ENCODE data around the gene TEX264. TPM values are rescaled to one million over a fixed set of nuclear protein-coding genes. Genes with fewer than 3 reads are reported as not detected.
A peak's percentile ranks its signal among the peaks of the same experiment; 100 is the strongest.

TEX264 gene
- total and polyA plus RNA-seq, 2 of the 13 experiments (the other 11 are each of a cell fraction or from before 2014, with no cell fraction given) = 35.2 to 52.1 TPM

DNA sequence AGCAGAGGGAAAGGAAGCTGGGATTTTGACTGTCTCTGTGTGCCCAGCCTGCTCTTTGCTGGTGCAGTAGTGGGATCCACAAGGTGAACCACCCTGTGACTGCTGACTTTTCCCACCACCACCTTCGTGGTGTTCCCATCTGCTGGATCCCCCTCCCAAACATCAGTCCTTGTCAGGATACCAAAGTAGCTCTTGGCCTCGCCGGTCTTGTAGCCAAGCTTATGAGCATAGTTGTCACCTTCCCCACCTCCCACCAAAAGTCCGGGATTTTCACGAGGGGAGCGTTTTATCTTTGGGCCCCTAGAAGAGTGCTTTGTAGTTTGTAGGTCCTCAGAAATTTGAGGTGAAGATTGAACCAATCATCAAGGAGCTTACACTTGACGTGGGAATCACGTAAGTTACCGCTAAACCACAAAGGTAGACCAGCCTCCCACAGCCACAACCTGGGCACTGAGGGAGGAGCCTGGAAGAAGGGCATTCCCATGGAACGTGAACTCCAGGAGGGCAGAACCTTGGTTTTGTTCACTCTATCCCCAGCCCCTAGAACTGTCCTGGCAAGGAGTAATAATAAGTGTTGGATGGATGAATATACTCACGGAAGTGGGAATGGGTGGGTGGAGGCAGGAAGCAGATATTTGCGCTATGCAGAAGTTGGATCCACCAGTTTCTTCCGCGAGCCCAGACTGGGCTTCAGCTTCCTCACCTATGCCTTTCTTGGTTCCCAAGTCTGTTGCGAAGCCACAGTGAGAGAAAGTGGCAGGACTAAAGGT, 814 bp upstream of the TEX264 start:
- in situ Hi-C loops (cut with HindIII; ENCODE audit: extremely low pct_ligation_motif_present, low pct_unique_long_range_greater_than_20kb) = no loop called here
- Histone ChIP-seq H4K20me1 (ENCODE audit: insufficient read depth, low read length) (no peaks in the 10 kb centered on the region), H3K9me3 (ENCODE audit: low read length) (no peaks in the 10 kb centered on the region), H3K4me1 (ENCODE audit: insufficient read depth, low read length) (peaks cover 44% of the 10 kb centered on the region), H3K27ac (ENCODE audit: extremely low read length, insufficient read depth, low read length) (no peak overlapping the region), H3K79me2 (ENCODE audit: insufficient read depth, low read length) (peaks cover 4% of the 10 kb centered on the region), H3K27me3 (ENCODE audit: control insufficient read depth in 1 of 2, insufficient read depth in 2 of 2, low read length in 2 of 2) (no peaks in the 10 kb centered on the region), H2AFZ (ENCODE audit: low read length) (no peak overlapping the region), H3K36me3 (replicated peaks in 1 of 2; ENCODE audit: control insufficient read depth in 1 of 2, insufficient read depth in 2 of 2, low read length in 2 of 2) (peaks cover 0 to under 1% of the 10 kb centered on the region in 2 experiments; a peak in 2 of 5 replicates), H3K4me2 (ENCODE audit: low read depth, low read length) (peak overlapping the region; percentile 96), H3K9ac (ENCODE audit: insufficient read depth, low read depth, low read length) (peak overlapping the region; percentile 84), H3K4me3 (replicated peaks in 1 of 3; ENCODE audit: insufficient read depth in 1 of 3, low read depth in 2 of 3, low read length in 3 of 3) (peak overlapping the region; percentile 79 to 99 (median 80); a peak in 5 of 6 replicates)
- ChIA-PET POLR2A (interaction anchor here (1.6 to 4.2 kb wide), 2 partner anchors 168 to 171 kb away, joined by 9 to 44 read pairs; partner anchors contain the start of gene DCAF1), CTCF (ENCODE audit: low intra/inter-chr PET ratio, low total read pairs) (interaction anchor here (1.3 to 1.9 kb wide), 3 partner anchors 27 to 169 kb away, joined by 7 to 12 read pairs (median 9); no protein-coding TSS in a partner anchor)
- FAIRE-seq (no peak), DNase-seq (ENCODE audit: low spot score) (no peak), ATAC-seq (no peak)
- intact Hi-C loops (cut with micrococcal nuclease; ENCODE audit: unreplicated experiment) = loop anchor here (10.0 kb wide), 1 partner anchor 285 kb away; the partner anchor contains the start of gene MANF
- TF ChIP-seq, protein P1, sequence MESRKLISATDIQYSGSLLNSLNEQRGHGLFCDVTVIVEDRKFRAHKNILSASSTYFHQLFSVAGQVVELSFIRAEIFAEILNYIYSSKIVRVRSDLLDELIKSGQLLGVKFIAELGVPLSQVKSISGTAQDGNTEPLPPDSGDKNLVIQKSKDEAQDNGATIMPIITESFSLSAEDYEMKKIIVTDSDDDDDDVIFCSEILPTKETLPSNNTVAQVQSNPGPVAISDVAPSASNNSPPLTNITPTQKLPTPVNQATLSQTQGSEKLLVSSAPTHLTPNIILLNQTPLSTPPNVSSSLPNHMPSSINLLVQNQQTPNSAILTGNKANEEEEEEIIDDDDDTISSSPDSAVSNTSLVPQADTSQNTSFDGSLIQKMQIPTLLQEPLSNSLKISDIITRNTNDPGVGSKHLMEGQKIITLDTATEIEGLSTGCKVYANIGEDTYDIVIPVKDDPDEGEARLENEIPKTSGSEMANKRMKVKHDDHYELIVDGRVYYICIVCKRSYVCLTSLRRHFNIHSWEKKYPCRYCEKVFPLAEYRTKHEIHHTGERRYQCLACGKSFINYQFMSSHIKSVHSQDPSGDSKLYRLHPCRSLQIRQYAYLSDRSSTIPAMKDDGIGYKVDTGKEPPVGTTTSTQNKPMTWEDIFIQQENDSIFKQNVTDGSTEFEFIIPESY (CRISPR knock-in tag; IDR thresholded peaks at IDR 0.05) = peak; percentile 18; the same call in 1 of the 2 replicates
- TF ChIP-seq CENPT (CRISPR knock-in tag; IDR thresholded peaks at IDR 0.05; ENCODE audit: low read depth) (0 out of 2 replicates have a peak, but pooled peaks have one; percentile 7), ZNF570 (CRISPR knock-in tag; IDR thresholded peaks at IDR 0.05; ENCODE audit: borderline replicate concordance) (no peak)
- no TSS peak for BruUV-seq (replicated peaks)
- WGBS (ENCODE audit: low lambda C conversion rate) = 75% methylated on average over 15 of the region's 15 CpGs
